GM19467 (cell line): ENCODE results near the gene SLC66A3.

Source experiments
- ATAC-seq: cut with Tn5 transposase; IDR thresholded peaks from one replicate; pipeline ENCODE4 v1.9.1; 2021; ENCODE audit warnings: mild to moderate bottlenecking, moderate library complexity; ENCODE audit not compliant: unreplicated experiment

The SLC66A3 gene

GRCh38 chr2:11208083-11208482 is 52.8 kb downstream of the SLC66A3 start:
- no peak for ATAC-seq

GRCh38 chr2:11212645-11213044 is 57.4 kb downstream of the SLC66A3 start:
- ATAC-seq: no peak

DNA sequence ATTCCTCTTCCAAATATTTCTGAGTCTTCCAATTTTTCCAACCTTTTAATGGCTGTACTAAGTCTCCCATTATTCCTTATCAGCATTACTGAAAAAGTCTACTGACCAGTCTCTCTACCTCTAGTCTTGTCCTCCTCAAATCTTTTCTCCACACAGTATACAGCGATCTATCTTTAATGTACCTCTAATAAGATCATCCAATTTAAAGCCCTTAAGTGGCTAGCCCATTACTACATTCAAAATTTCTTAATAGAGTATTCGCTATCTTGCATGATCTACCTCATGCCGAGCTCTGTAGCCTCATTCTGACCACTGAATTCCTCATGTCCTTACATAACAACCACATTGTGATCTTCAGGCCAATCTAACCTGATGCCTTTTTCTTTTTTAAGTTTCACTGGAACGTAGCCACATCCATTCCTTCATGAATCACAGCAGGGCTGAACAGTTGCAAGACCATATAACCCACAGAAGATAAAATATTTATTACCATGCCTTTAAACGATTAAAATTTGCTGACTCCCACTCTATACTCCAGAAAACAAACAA is 57.9 kb downstream of the SLC66A3 start:
- ATAC-seq: no peak

GRCh38 chr2:11213975-11214374 is 58.7 kb downstream of the SLC66A3 start:
- ATAC-seq: no peak

- no peak for ATAC-seq
These were observed 59.5 kb downstream of the SLC66A3 start for GRCh38 chr2:11214770-11215169.

GRCh38 chr2:11215407-11215806 is 60.1 kb downstream of the SLC66A3 start:
- no peak for ATAC-seq

DNA sequence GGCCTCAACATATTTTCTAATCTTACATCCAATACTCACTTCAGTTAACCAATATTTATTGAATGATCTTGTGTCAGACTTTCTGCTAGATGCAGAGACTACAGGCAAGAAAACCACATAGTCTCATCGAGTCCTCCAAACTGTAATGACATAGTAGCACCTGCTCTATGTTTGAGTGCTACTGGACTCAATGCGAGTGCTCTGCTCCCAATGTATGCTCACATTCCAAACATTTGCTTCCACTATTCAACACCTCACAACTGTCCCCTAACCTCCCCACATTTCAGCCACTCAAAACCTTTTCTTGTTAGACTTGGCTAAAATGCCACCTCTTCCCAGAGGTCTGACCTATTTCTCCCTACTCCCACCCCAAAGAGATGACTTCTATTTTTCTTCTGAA is 65.2 kb downstream of the SLC66A3 start:
- ATAC-seq: no peak

GRCh38 chr2:11222845-11223244 is 67.6 kb downstream of the SLC66A3 start:
- no peak for ATAC-seq

- ATAC-seq: no peak
These were observed 69.6 kb downstream of the SLC66A3 start for GRCh38 chr2:11224887-11225286.

DNA sequence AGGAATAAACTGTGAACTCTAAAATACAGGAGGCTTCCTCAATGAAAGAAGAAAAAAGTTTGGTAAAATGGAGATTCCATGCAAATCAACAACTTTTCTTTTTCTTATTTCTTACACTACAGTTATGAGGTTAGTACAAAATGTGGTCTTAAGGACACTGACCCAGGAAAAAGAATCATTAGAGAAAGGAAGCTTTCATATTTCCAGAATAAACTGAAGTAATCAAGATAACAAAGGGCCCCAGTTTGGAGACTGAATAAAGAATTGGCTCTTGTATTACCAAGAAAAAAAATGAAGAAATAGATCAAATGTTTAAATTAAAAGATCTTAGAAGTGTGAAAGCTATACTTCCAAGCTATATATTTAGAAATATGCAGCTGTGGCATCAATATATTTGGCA is 72.3 kb downstream of the SLC66A3 start:
- ATAC-seq: no peak
